Smooth muscle cell (in vitro differentiated cells): Measurements from ENCODE around the gene AIFM3. TPM values are rescaled to one million over a fixed set of nuclear protein-coding genes. Genes with fewer than 3 reads are reported as not detected.

ENCODE experiments used
- DNase-seq: peaks from one replicate; lab custom pipeline; 2025; ENCODE audit not compliant: unreplicated experiment; lab: John Stamatoyannopoulos, UW
- H2AFZ ChIP-seq: fragments of 200-600 bp; sonication (generic); 2 replicates; pipeline ENCODE4 v1.6.0; 2016; ENCODE audit warnings: antibody characterized with exemption, low read depth, mild to moderate bottlenecking
- H3F3A ChIP-seq: fragments of 200-600 bp; sonication (generic); 2 replicates; pipeline ENCODE4 v1.6.0; 2017; ENCODE audit warnings: antibody characterized with exemption, low read depth
- H3K27ac ChIP-seq: fragments of 200-600 bp; sonication (generic); 2 replicates; pipeline ENCODE4 v1.5.1; 2016; ENCODE audit warnings: low read depth, mild to moderate bottlenecking
- H3K27me3 ChIP-seq: fragments of 200-600 bp; sonication (generic); 2 replicates; pipeline ENCODE4 v1.6.1; 2016; ENCODE audit warnings: low read depth, mild to moderate bottlenecking
- H3K36me3 ChIP-seq: fragments of 200-600 bp; sonication (generic); 2 replicates; pipeline ENCODE4 v1.5.1; 2016; ENCODE audit warnings: low read depth
- H3K4me1 ChIP-seq: fragments of 200-600 bp; sonication (generic); 2 replicates; pipeline ENCODE4 v1.5.1; 2016; ENCODE audit warnings: low read depth
- H3K4me2 ChIP-seq: fragments of 200-600 bp; sonication (generic); 2 replicates; pipeline ENCODE4 v1.6.0; 2016; ENCODE audit warnings: mild to moderate bottlenecking
- H3K4me3 ChIP-seq: fragments of 200-600 bp; sonication (generic); 2 replicates; pipeline ENCODE4 v1.5.1; 2016; ENCODE audit warnings: mild to moderate bottlenecking
- H3K79me2 ChIP-seq: fragments of 200-600 bp; sonication (generic); 2 replicates; pipeline ENCODE4 v1.6.0; 2016; ENCODE audit warnings: low read depth, mild to moderate bottlenecking
- H3K9ac ChIP-seq: fragments of 200-600 bp; sonication (generic); 2 replicates; pipeline ENCODE4 v1.6.0; 2016; ENCODE audit warnings: low read depth
- H3K9me3 ChIP-seq: fragments of 200-600 bp; sonication (generic); replicated peaks from 2 replicates; pipeline ENCODE4 v1.5.1; 2016; ENCODE audit warnings: low read depth
- H4K20me1 ChIP-seq: fragments of 200-600 bp; sonication (generic); 2 replicates; pipeline ENCODE4 v1.6.0; 2016; ENCODE audit warnings: low read depth
- CTCF ChIP-seq: fragments of 200-600 bp; sonication (generic); IDR thresholded peaks from 2 replicates; pipeline ENCODE4 v1.5.1; 2017; ENCODE audit warnings: borderline replicate concordance, mild to moderate bottlenecking, antibody characterized with exemption; ENCODE audit not compliant: insufficient read depth, poor library complexity, severe bottlenecking
- WGBS: methylation state at CpG from one replicate; pipeline ENCODE4 v1.1.7; 2016; ENCODE audit warnings: low lambda C conversion rate; 5-methylcytosine and 5-hydroxymethylcytosine counted together
- polyA plus RNA-seq: library from polyadenylated mRNA; unstranded; fragments of >200 nt; fragmentation: Nextera tagmentation; extraction: Ambion mirVana; gene quantifications from 2 replicates; pipeline ENCODE4 v1.2.1, GENCODE V29; 2016
- total RNA-seq: library from RNA; depleted of rRNA; stranded (reverse); fragments of >200 nt; gene quantifications from 2 replicates; pipeline ENCODE4 v1.2.3, GENCODE V29; 2014

The AIFM3 gene
- total and polyA plus RNA-seq, 2 experiments from 2014 or later: 0.85 TPM; not detected in 1

- H3K4me1 ChIP-seq: no peaks in the 10 kb centered on the region
- H4K20me1 ChIP-seq: no peaks in the 10 kb centered on the region
- no peaks in the 10 kb centered on the region for H3K9me3 ChIP-seq
- H2AFZ ChIP-seq: no peak overlapping the region
- no peaks in the 10 kb centered on the region for H3K36me3 ChIP-seq
- DNase-seq: no peak
- no peaks in the 10 kb centered on the region for H3K27me3 ChIP-seq
- no peaks in the 10 kb centered on the region for H3K79me2 ChIP-seq
- H3K27ac ChIP-seq: no peak overlapping the region
- no peak overlapping the region for H3K9ac ChIP-seq
- 93% methylated on average over 21 of the region's 21 CpGs for WGBS
- TF ChIP-seq CTCF: no peak
- H3K4me3 ChIP-seq: no peak overlapping the region
- no peak overlapping the region for H3K4me2 ChIP-seq
- H3F3A ChIP-seq: no peaks in the 10 kb centered on the region
Observed at GRCh38 chr22:20990184-20991180, 23.4 kb downstream of the AIFM3 start.

GRCh38 chr22:20991252-20992055 is 24.4 kb downstream of the AIFM3 start:
- no peak overlapping the region for H2AFZ ChIP-seq
- no peak overlapping the region for H3K4me2 ChIP-seq
- H3F3A ChIP-seq: no peaks in the 10 kb centered on the region
- no peak overlapping the region for H3K9ac ChIP-seq
- no peaks in the 10 kb centered on the region for H3K36me3 ChIP-seq
- H3K4me3 ChIP-seq: no peak overlapping the region
- H4K20me1 ChIP-seq: no peaks in the 10 kb centered on the region
- H3K9me3 ChIP-seq: no peaks in the 10 kb centered on the region
- TF ChIP-seq CTCF: no peak
- no peaks in the 10 kb centered on the region for H3K27me3 ChIP-seq
- H3K79me2 ChIP-seq: no peaks in the 10 kb centered on the region
- 94% methylated on average over 24 of the region's 24 CpGs for WGBS
- no peak overlapping the region for H3K27ac ChIP-seq
- DNase-seq: no peak
- no peaks in the 10 kb centered on the region for H3K4me1 ChIP-seq

- Histone ChIP-seq H3K9me3 (no peaks in the 10 kb centered on the region), H3K79me2 (no peaks in the 10 kb centered on the region), H3K27me3 (no peaks in the 10 kb centered on the region), H3K4me3 (no peak overlapping the region), H4K20me1 (no peaks in the 10 kb centered on the region), H3K4me2 (no peak overlapping the region), H3K9ac (no peak overlapping the region), H3K27ac (no peak overlapping the region), H2AFZ (no peak overlapping the region), H3K36me3 (no peaks in the 10 kb centered on the region), H3K4me1 (no peaks in the 10 kb centered on the region), H3F3A (no peaks in the 10 kb centered on the region)
- WGBS: 91% methylated on average over 7 of the region's 7 CpGs
- no peak for DNase-seq
- no peak for TF ChIP-seq CTCF
Observed at GRCh38 chr22:20992056-20992442, 25.0 kb downstream of the AIFM3 start.
